K562 (cell line): ENCODE results near the gene SNRPA. TPM values are rescaled to one million over a fixed set of nuclear protein-coding genes. Genes with fewer than 3 reads are reported as not detected.

Experiments used
- ATAC-seq: fragments of 200-7000 bp; cut with Tn5 transposase; 3 replicates; pipeline ENCODE4 v1.9.1; 2020; ENCODE audit warnings: moderate library complexity
- BruUV-seq: library from RNA; stranded (reverse); fragments of 400-500 nt; replicated peaks from 2 replicates; lab custom pipeline; 2021; lab: Mats Ljungman, UMichigan
- CTCF ChIA-PET: fragments of 300-600 bp; formaldehyde crosslinking; extraction: SDS; loops from one replicate; lab custom pipeline; 2021; ENCODE audit warnings: low intra/inter-chr PET ratio; lab: Yijun Ruan, JAX
- POLR2A ChIA-PET: fragments of 300-600, 350-650 bp; sonication (Branson Sonifier 250); formaldehyde crosslinking; extraction: SDS; loops from one replicate; lab custom pipeline; 2021; ENCODE audit warnings: antibody characterized with exemption, inconsistent platforms; lab: Yijun Ruan, JAX
- DNase-seq, 4 experiments: peaks; one replicate each; pipeline versions ENCODE4 v3.0.0 to v3.0.0-alpha.2; 2011 to 2018; ENCODE audit warnings: low spot score in 3 of 4, mixed read lengths in 3 of 4; ENCODE audit errors: extremely low read depth in 1 of 4
- FAIRE-seq: peaks from 2 replicates; lab custom pipeline; 2011; peaks lifted over from hg19 to GRCh38; lab: Jason Lieb, UNC
- H2AFZ ChIP-seq: 2 replicates; pipeline ENCODE4 v1.6.0; 2011; ENCODE audit warnings: low read depth, low read length, control low read depth, inconsistent platforms
- H3K27ac ChIP-seq: fragments of 200-600 bp; 3 replicates; pipeline ENCODE4 v1.8.0; 2011; ENCODE audit warnings: low read depth, mild to moderate bottlenecking, control low read depth, inconsistent platforms, low read length, moderate library complexity, mixed read lengths; ENCODE audit errors: extremely low read depth
- H3K27me3 ChIP-seq, 2 experiments: fragments of 300-600 bp in 1 of 2; 2 replicates in 1 of 2; 3 replicates in 1 of 2; pipeline versions ENCODE4 v1.6.0 to v1.8.0; 2011; ENCODE audit warnings: inconsistent platforms in 2 of 2, low read length in 2 of 2, mild to moderate bottlenecking in 1 of 2, mixed read lengths in 1 of 2, moderate library complexity in 1 of 2; ENCODE audit not compliant: control insufficient read depth in 2 of 2, insufficient read depth in 2 of 2
- H3K36me3 ChIP-seq: fragments of 300-600 bp; 3 replicates; pipeline ENCODE4 v1.8.0; 2011; ENCODE audit warnings: mild to moderate bottlenecking, low read length, inconsistent platforms; ENCODE audit not compliant: control insufficient read depth, insufficient read depth
- H3K4me1 ChIP-seq, 2 experiments: fragments of 200-600 bp in 1 of 2; replicated peaks in 1 of 2; 2 replicates in 1 of 2; 3 replicates in 1 of 2; pipeline versions ENCODE4 v1.5.1 to v1.8.0; 2011; ENCODE audit warnings: inconsistent platforms in 2 of 2, low read length in 2 of 2, mild to moderate bottlenecking in 1 of 2, mixed read lengths in 1 of 2, moderate library complexity in 1 of 2; ENCODE audit not compliant: control insufficient read depth in 2 of 2, insufficient read depth in 2 of 2
- H3K4me2 ChIP-seq: 2 replicates; pipeline ENCODE4 v1.6.1; 2011; ENCODE audit warnings: low read length, control low read depth, inconsistent platforms, mixed read lengths; ENCODE audit not compliant: insufficient read depth
- H3K4me3 ChIP-seq: fragments of 200-600 bp; sonication (generic), shearing (Covaris generic); 2 replicates; pipeline ENCODE4 v1.5.1; 2016; ENCODE audit warnings: control low read depth, inconsistent platforms
- H3K79me2 ChIP-seq: fragments of 200-600 bp; 3 replicates; pipeline ENCODE4 v1.8.0; 2011; ENCODE audit warnings: low read length, inconsistent platforms; ENCODE audit not compliant: control insufficient read depth, insufficient read depth
- H3K9ac ChIP-seq, 2 experiments: 2 replicates each; pipeline versions ENCODE4 v1.6.0 to v1.6.1; 2011; ENCODE audit warnings: low read depth in 2 of 2, low read length in 2 of 2, control low read depth in 1 of 2, inconsistent platforms in 1 of 2, mild to moderate bottlenecking in 1 of 2, mixed read lengths in 1 of 2; ENCODE audit not compliant: insufficient read depth in 1 of 2
- H3K9me1 ChIP-seq: one replicate; pipeline ENCODE4 v1.6.0; 2011; ENCODE audit warnings: inconsistent platforms, mild to moderate bottlenecking, low read length, moderate library complexity; ENCODE audit not compliant: control insufficient read depth, insufficient read depth
- H3K9me3 ChIP-seq: replicated peaks from 2 replicates; pipeline ENCODE4 v1.5.1; 2011; ENCODE audit warnings: low read depth, low read length, inconsistent platforms; ENCODE audit not compliant: control insufficient read depth, insufficient read depth
- H4K20me1 ChIP-seq: replicated peaks from 2 replicates; pipeline ENCODE4 v1.6.1; 2011; ENCODE audit warnings: low read length, inconsistent platforms, mixed read lengths; ENCODE audit not compliant: control insufficient read depth, insufficient read depth
- BHLHE40 ChIP-seq: IDR thresholded peaks from 2 replicates; pipeline ENCODE4 v1.6.1; 2011; ENCODE audit warnings: low read length, improper control_type of control experiment
- CCAR2 ChIP-seq: fragments of 200-400 bp; formaldehyde crosslinking; IDR thresholded peaks from 2 replicates; pipeline ENCODE4 v1.6.1; 2017; ENCODE audit warnings: mild to moderate bottlenecking, low read depth, low read length
- LARP7 ChIP-seq: fragments of 450-650 bp; IDR thresholded peaks from 2 replicates; pipeline ENCODE4 v1.6.1; 2016
- WGBS: fragments of 100-300 bp; shearing (Covaris generic); methylation state at CpG from one replicate; pipeline ENCODE4 v1.1.6; 2016; ENCODE audit warnings: low coverage, mixed read lengths; ENCODE audit not compliant: insufficient coverage; ENCODE audit errors: missing lambda C conversion rate; 5-methylcytosine and 5-hydroxymethylcytosine counted together
- in situ Hi-C: fragments of 300-500 bp; cut with MboI; formaldehyde crosslinking; loops from 4 replicates; pipeline ENCODE4 v1.15.0; 2018; ENCODE audit warnings: inconsistent platforms, mixed read lengths
- intact Hi-C: fragments of 100-400 bp; cut with micrococcal nuclease; formaldehyde crosslinking; loops from 2 replicates; pipeline ENCODE4 v1.14.2; 2022
- polyA plus RNA-seq, 8 experiments: library from polyadenylated mRNA; depleted of rRNA in 4 of 8; stranded (reverse) in 5 of 8; unstranded in 3 of 8; fragments of >200 nt; fragmentation: Nextera tagmentation in 2 of 8; fragmentation: Illumina TruSeq in 1 of 8; extraction: Ambion mirVana in 2 of 8; extraction: Trizol in 1 of 8; gene quantifications; 2 replicates each; pipeline versions ENCODE4 v1.2.1 to v1.2.3, GENCODE V29; 2011 to 2014; ENCODE audit warnings: inconsistent platforms in 1 of 8, missing spikeins in 1 of 8
- total RNA-seq, 7 experiments: library from RNA; depleted of rRNA in 6 of 7; stranded (reverse); fragments of >200 nt in 6 of 7; fragmentation: Illumina TruSeq in 2 of 7; extraction: Trizol in 2 of 7; gene quantifications; 2 replicates each; pipeline versions ENCODE4 v1.2.1 to v1.2.3, GENCODE V29; 2011 to 2021; ENCODE audit warnings: low replicate concordance in 1 of 7

The SNRPA gene
- total and polyA plus RNA-seq, 9 of the 15 experiments (the other 6 are each of a cell fraction or from before 2014, with no cell fraction given): 16.3 to 311 (median 193) TPM

GRCh38 chr19:40703029-40703755 lies 47.8 kb upstream of the SNRPA start:
- no peak; the same call in 2 of the 3 replicates for ATAC-seq
- no peak for DNase-seq
- H3K4me3 ChIP-seq: no peak overlapping the region
- H3K36me3 ChIP-seq: peaks cover 37% of the 10 kb centered on the region
- H3K4me1 ChIP-seq: peaks cover 12 to 27% of the 10 kb centered on the region in 2 experiments; a peak in 4 of 5 replicates
- H3K79me2 ChIP-seq: no peaks in the 10 kb centered on the region
- intact Hi-C loops: no loop called here
- H4K20me1 ChIP-seq: no peaks in the 10 kb centered on the region
- peak overlapping the region; percentile 33; the same call in 1 of the 2 replicates for H3K4me2 ChIP-seq
- no peak for FAIRE-seq
- peak overlapping the region; percentile 27; the same call in 1 of the 3 replicates for H3K27ac ChIP-seq
- WGBS: 76% methylated on average over 21 of the region's 24 CpGs
- POLR2A ChIA-PET: interaction anchor here (0.6 to 1.7 kb wide), 7 partner anchors 11 to 1151 kb away, joined by 3 to 6 read pairs (median 5); partner anchors contain the start of genes COQ8B and ITPKC
- H3K9me3 ChIP-seq: no peaks in the 10 kb centered on the region
- peak overlapping the region; percentile 80 for H2AFZ ChIP-seq
- no peaks in the 10 kb centered on the region for H3K9me1 ChIP-seq
- BruUV-seq: no TSS peak
- in situ Hi-C loops: no loop called here
- H3K27me3 ChIP-seq: no peaks in the 10 kb centered on the region
- CTCF ChIA-PET: interaction anchor here (0.5 to 2.3 kb wide), 3 partner anchors 40 to 247 kb away, joined by 3 to 21 read pairs (median 3); no protein-coding TSS in a partner anchor
- peak; percentile 27; the same call in 1 of the 2 replicates for TF ChIP-seq BHLHE40
- TF ChIP-seq CCAR2: no peak
- 0 out of 2 replicates have a peak, but pooled peaks have one; percentile 0 for TF ChIP-seq LARP7
- peak overlapping the region; percentile 25 to 91; a peak in 3 of 4 replicates for H3K9ac ChIP-seq
